ENCODE measurements around the gene ADAMTS17.

The ADAMTS17 gene

GRCh38 chr15:99925661-99926461, 415.9 kb downstream of the ADAMTS17 start:
- peaks cover 37% of the 10 kb centered on the region for H3K27me3 ChIP-seq (ENCODE audit: insufficient read depth, insufficient read length)
- no peaks in the 10 kb centered on the region for H3K36me3 ChIP-seq (ENCODE audit: insufficient read depth, insufficient read length, low read length)
- H3K9me3 ChIP-seq (ENCODE audit: insufficient read depth, low read length): no peaks in the 10 kb centered on the region
- peak; percentile 20 for DNase-seq (ENCODE audit: low read depth, low spot score)
- peak overlapping the region; percentile 65 for H3K4me3 ChIP-seq (ENCODE audit: insufficient read length, low read depth)
- no peaks in the 10 kb centered on the region for H3K4me1 ChIP-seq (ENCODE audit: insufficient read depth, insufficient read length)
- TF ChIP-seq SUZ12 (IDR thresholded peaks at IDR 0.05; ENCODE audit: extremely low read depth, insufficient read depth, insufficient read length) (no peak), YY1 (IDR thresholded peaks at IDR 0.05; ENCODE audit: insufficient read depth, insufficient read length) (no peak), ZNF274 (IDR thresholded peaks at IDR 0.05; ENCODE audit: low read depth, low read length) (no peak)
- peak overlapping the region; percentile 66 for H3K9ac ChIP-seq (ENCODE audit: insufficient read length, low read depth)

- no peak for DNase-seq (ENCODE audit: low read depth, low spot score)
- H3K4me1 ChIP-seq (ENCODE audit: insufficient read depth, insufficient read length): no peaks in the 10 kb centered on the region
- no peak for TF ChIP-seq ZNF274 (IDR thresholded peaks at IDR 0.05; ENCODE audit: low read depth, low read length)
- TF ChIP-seq SUZ12 (IDR thresholded peaks at IDR 0.05; ENCODE audit: extremely low read depth, insufficient read depth, insufficient read length): no peak
- TF ChIP-seq YY1 (IDR thresholded peaks at IDR 0.05; ENCODE audit: insufficient read depth, insufficient read length): no peak
- H3K36me3 ChIP-seq (ENCODE audit: insufficient read depth, insufficient read length, low read length): no peaks in the 10 kb centered on the region
- H3K9me3 ChIP-seq (ENCODE audit: insufficient read depth, low read length): no peaks in the 10 kb centered on the region
- H3K9ac ChIP-seq (ENCODE audit: insufficient read length, low read depth): no peak overlapping the region
- peaks cover 20% of the 10 kb centered on the region for H3K27me3 ChIP-seq (ENCODE audit: insufficient read depth, insufficient read length)
- H3K4me3 ChIP-seq (ENCODE audit: insufficient read length, low read depth): no peak overlapping the region
These were observed 418.1 kb downstream of the ADAMTS17 start for GRCh38 chr15:99923711-99924110.
